DOHH2 (cell line): ENCODE results near the gene QKI.

Source experiments
- H3F3A ChIP-seq: fragments of 200-600 bp; sonication (generic), shearing (Covaris generic); 2 replicates; pipeline ENCODE4 v1.6.0; 2016; ENCODE audit warnings: antibody characterized with exemption, mild to moderate bottlenecking; ENCODE audit not compliant: control insufficient read depth, insufficient read depth
- H3K27ac ChIP-seq: fragments of 200-600 bp; sonication (generic); 2 replicates; pipeline ENCODE4 v1.5.1; 2014; ENCODE audit warnings: low read depth, mild to moderate bottlenecking, low read length, moderate library complexity
- H3K27me3 ChIP-seq: fragments of 200-600 bp; sonication (generic); 2 replicates; pipeline ENCODE4 v1.6.1; 2014; ENCODE audit warnings: mild to moderate bottlenecking, low read length, mixed read lengths; ENCODE audit not compliant: control insufficient read depth
- H3K36me3 ChIP-seq: fragments of 200-600 bp; sonication (generic); 2 replicates; pipeline ENCODE4 v1.6.1; 2014; ENCODE audit warnings: mild to moderate bottlenecking, low read length, moderate library complexity, mixed read lengths; ENCODE audit not compliant: control insufficient read depth
- H3K4me1 ChIP-seq: fragments of 200-600 bp; sonication (generic); 2 replicates; pipeline ENCODE4 v1.6.1; 2014; ENCODE audit warnings: mild to moderate bottlenecking, low read length, mixed read lengths; ENCODE audit not compliant: control insufficient read depth
- H3K4me2 ChIP-seq: fragments of 200-600 bp; sonication (generic); 2 replicates; pipeline ENCODE4 v1.6.0; 2014; ENCODE audit warnings: mild to moderate bottlenecking, low read length, moderate library complexity
- H3K4me3 ChIP-seq: fragments of 200-600 bp; sonication (generic); 2 replicates; pipeline ENCODE4 v1.5.1; 2014; ENCODE audit warnings: mild to moderate bottlenecking, low read length, mixed read lengths
- H3K79me2 ChIP-seq: fragments of 200-600 bp; sonication (generic); 2 replicates; pipeline ENCODE4 v1.6.1; 2014; ENCODE audit warnings: mild to moderate bottlenecking, low read length, mixed read lengths; ENCODE audit not compliant: control insufficient read depth
- H3K9me2 ChIP-seq: fragments of 200-600 bp; sonication (generic); replicated peaks from 2 replicates; pipeline ENCODE4 v1.6.1; 2014; ENCODE audit warnings: mild to moderate bottlenecking, low read length, mixed read lengths; ENCODE audit not compliant: control insufficient read depth
- H3K9me3 ChIP-seq: fragments of 200-600 bp; sonication (generic); 2 replicates; pipeline ENCODE4 v1.6.1; 2014; ENCODE audit warnings: antibody characterized with exemption, low read length, mixed read lengths; ENCODE audit not compliant: control insufficient read depth, insufficient read depth
- H4K20me1 ChIP-seq: fragments of 200-600 bp; sonication (generic); 2 replicates; pipeline ENCODE4 v1.6.0; 2014; ENCODE audit warnings: low read depth, mild to moderate bottlenecking, antibody characterized with exemption, low read length, moderate library complexity; ENCODE audit not compliant: control insufficient read depth, insufficient read depth
- CTCF ChIP-seq: fragments of 200-600 bp; sonication (generic); IDR thresholded peaks from one replicate; pipeline ENCODE4 v1.5.1; 2014; ENCODE audit warnings: antibody characterized with exemption, mild to moderate bottlenecking, low read depth, low read length; ENCODE audit not compliant: poor library complexity, severe bottlenecking
- EZH2phosphoT487 ChIP-seq: fragments of 200-600 bp; sonication (generic); IDR thresholded peaks from 2 replicates; pipeline ENCODE4 v1.6.1; 2017; ENCODE audit warnings: borderline replicate concordance, mild to moderate bottlenecking, antibody characterized with exemption, low read length, moderate library complexity, mixed read lengths

QKI gene

DNA sequence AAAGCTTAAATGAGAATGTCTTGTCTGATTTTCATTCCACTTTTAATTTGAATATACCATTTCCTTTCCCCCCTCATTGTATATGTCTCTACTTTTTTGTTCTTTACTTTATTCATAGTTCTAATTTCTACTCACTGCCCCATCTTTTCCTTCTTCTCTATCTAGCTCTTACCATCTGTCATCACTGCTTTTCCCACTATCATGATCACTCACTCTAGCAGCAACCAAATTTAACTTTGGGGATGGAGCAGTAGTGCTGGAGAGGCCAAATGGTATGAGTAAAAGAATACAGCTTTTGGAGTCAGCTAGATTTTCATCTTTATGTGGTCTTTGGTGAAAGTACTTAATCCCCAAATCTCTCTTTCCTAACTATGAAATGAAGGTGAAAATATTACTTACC is 25.5 kb downstream of the QKI start:
- Histone ChIP-seq H3K79me2 (peaks cover 98% of the 10 kb centered on the region), H4K20me1 (no peaks in the 10 kb centered on the region; the same call in 1 of the 2 replicates), H3K9me3 (no peaks in the 10 kb centered on the region), H3K4me3 (no peak overlapping the region), H3K36me3 (no peaks in the 10 kb centered on the region), H3K4me1 (peaks cover 11% of the 10 kb centered on the region), H3K4me2 (no peak overlapping the region), H3F3A (no peaks in the 10 kb centered on the region), H3K9me2 (no peaks in the 10 kb centered on the region), H3K27me3 (no peaks in the 10 kb centered on the region), H3K27ac (no peak overlapping the region)
- no peak for TF ChIP-seq EZH2phosphoT487
- TF ChIP-seq CTCF = no peak

GRCh38 chr6:163442336-163442735 is 27.8 kb downstream of the QKI start:
- Histone ChIP-seq H3K79me2 (peaks cover 98% of the 10 kb centered on the region), H3K4me1 (no peaks in the 10 kb centered on the region), H4K20me1 (no peaks in the 10 kb centered on the region)

DNA sequence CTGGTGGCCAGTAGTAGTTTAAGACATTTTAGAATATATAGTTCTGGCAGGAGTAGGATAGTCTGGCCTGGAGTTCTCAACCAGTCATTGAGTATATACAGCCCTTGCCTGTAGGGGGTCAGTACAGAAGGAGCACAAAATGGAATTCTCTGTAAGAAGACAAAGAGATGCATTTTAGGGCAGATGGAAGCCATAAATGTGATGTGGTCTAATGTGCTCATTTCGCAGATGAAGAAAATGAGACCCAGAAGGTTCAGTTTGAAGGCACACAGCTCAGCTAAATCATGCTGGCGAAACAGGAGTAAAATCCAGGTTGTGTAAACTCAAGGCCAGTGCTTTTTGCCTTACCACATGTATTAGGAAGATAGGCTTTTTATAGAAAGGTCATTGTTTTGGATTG is 29.6 kb downstream of the QKI start:
- H3K27me3 ChIP-seq = no peaks in the 10 kb centered on the region
- H3K27ac ChIP-seq = no peak overlapping the region
- TF ChIP-seq EZH2phosphoT487 (no peak), CTCF (no peak)
- no peaks in the 10 kb centered on the region for H3F3A ChIP-seq
- H3K9me3 ChIP-seq = no peaks in the 10 kb centered on the region
- H3K4me3 ChIP-seq = no peak overlapping the region
- no peaks in the 10 kb centered on the region for H3K4me1 ChIP-seq
- H3K36me3 ChIP-seq = no peaks in the 10 kb centered on the region
- H3K4me2 ChIP-seq = no peak overlapping the region
- H3K79me2 ChIP-seq = peaks cover 99% of the 10 kb centered on the region
- no peaks in the 10 kb centered on the region for H3K9me2 ChIP-seq
- H4K20me1 ChIP-seq = no peaks in the 10 kb centered on the region

More at GRCh38 chr6:163442336-163442735, 27.8 kb downstream of the QKI start:
- H3K27me3 ChIP-seq = no peaks in the 10 kb centered on the region
- H3K4me3 ChIP-seq = no peak overlapping the region
- H3F3A ChIP-seq = no peaks in the 10 kb centered on the region
- no peaks in the 10 kb centered on the region for H3K36me3 ChIP-seq
- H3K4me2 ChIP-seq = no peak overlapping the region
- no peak overlapping the region for H3K27ac ChIP-seq
- H3K9me2 ChIP-seq = no peaks in the 10 kb centered on the region
- TF ChIP-seq CTCF (no peak), EZH2phosphoT487 (no peak)
- no peaks in the 10 kb centered on the region for H3K9me3 ChIP-seq
